ENCODE results near the gene BAZ1B.
"Not testable (repeated sequence)": the region's sequence is repeated elsewhere in the genome, so short reads cannot be mapped to it uniquely, and the experiment has no call there.

Gene BAZ1B

DNA sequence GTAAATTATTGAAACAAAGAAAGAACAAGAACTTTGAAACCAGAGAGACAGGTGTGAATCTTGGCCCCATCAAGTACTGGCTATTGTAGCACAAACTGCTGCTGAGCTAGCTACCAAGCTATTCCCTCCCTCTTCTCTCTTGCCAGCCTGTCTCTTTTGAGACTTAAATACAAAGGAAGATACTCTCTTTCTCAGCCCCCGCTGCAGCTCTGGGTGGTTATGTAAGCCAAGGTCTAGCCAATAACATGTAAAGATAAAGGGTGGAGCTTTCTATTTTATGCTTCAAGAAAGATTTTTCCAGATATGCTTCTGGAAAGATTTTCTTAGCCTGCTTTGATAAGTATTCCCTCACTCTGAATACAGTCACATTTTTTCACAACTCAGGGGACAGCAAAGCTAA is 17.2 kb downstream of the BAZ1B start:
- DNase-seq (ENCODE audit: extremely low read depth in 1 of 2, low read depth in 1 of 2), result no peak

DNA sequence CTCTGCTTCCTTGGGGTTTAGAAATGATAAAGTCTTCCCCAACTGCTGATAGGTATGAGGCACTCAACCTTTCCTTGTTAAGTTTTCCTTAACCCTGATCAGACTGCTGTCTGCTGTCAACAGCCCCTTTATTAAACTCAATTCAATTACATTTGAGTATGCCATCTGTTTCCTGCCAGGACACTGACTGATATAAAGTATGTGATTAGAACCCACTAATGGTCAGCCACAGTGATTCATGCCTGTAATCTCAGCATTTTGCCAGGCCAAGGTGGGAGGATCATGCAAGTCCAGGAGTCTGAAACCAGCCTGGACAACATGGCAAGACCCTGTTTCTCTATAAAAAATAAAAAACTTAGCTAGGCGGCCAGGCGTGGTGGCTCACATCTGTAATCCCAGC is 18.1 kb downstream of the BAZ1B start:
- DNase-seq (ENCODE audit: extremely low read depth in 1 of 2, low read depth in 1 of 2), result no peak

DNA sequence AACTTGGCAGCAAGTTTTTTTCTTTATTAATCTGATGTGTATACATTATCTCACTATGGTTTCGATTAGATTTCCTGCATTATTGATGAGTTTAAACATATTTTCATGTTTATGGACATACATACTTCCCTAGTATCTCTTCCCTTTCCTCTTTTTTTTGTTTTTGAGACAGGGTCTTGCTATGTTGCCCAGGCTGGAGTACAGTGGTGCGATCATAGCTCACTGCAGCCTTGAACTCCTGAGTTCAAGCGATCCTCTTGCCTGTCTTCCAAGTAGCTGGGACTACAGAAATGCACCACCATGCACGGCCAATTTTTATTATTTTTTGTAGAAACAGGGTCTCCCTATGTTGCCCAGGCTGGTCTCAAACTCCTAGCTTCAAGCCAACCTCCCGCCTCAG is 18.9 kb downstream of the BAZ1B start:
- no peak for DNase-seq (ENCODE audit: extremely low read depth in 1 of 2, low read depth in 1 of 2)

DNA sequence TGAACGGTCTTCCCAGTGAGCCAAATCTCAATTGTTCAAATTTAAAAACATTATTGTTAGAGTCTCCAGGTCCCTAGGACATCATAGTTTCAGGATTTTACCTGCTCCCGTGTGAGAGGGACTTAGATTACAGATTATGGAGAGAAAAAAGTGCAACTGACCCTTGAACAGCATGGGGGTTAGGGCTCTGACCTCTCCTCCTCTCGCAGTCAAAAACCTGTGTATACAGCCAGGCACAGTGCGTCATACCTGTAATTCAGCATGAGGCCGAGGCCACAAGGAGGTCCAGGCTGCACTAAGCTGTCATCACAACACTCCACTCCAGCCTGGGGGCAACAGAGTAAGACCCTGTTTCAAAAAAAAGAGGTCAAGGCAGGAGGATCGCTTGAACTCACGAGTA is 25.5 kb downstream of the BAZ1B start:
- no peak for DNase-seq (ENCODE audit: extremely low read depth in 1 of 2, low read depth in 1 of 2)

DNA sequence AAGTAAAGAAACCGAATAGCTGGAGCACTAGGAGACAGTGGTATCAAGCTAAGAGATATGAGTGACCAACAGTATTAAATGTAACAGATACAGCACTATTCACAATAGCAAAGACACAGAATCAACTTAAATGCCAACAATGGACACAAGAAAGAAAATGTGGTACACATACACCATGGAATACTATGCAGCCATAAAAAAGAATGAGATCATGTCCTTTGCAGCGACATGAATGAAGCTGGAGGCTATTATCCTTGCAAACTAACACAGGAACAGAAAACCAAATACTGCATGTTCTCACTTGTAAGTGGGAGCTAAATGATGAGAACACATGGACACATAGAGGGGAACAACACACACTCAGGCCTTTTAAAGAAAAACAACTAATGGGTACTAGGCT is 26.6 kb downstream of the BAZ1B start:
- not testable (repeated sequence) for DNase-seq (ENCODE audit: extremely low read depth in 1 of 2, low read depth in 1 of 2)

DNA sequence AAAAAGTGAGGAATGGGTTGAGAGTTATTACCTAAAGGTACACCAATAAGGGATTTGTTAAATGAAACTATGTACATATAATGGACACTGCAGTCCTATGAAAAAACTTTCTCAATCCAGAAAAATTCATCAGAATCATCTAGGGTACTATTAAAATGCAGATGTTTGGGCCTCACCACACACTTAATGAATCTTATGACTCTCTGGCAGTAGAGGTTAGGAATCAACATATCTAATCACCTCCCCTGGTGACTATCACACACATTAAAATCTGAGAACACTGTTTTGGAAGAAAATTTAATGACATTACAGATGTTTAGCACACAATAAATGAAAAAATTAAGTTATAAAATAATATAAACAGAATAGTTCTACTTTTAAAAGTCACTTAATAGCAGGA is 32.1 kb downstream of the BAZ1B start:
- DNase-seq (ENCODE audit: extremely low read depth in 1 of 2, low read depth in 1 of 2), result no peak

DNA sequence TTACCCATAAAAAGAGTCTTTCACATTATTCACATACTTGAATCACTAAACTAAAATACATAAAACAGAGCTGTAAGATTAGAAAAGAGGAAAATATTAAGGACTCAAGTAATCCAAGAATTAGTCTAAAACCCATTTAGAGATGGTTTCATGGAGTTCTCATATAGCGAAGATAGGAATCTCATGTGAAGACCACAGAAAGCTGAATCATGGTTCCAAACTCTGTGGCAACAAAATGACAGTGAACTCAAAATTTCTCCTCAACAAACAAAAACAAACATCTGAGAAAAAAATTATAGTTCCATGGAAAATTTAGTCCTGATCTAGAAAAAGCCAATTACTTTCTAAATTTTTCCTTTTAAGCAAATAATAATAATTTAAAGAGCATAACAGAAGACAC is 34.6 kb downstream of the BAZ1B start:
- DNase-seq (ENCODE audit: extremely low read depth in 1 of 2, low read depth in 1 of 2), result no peak

DNA sequence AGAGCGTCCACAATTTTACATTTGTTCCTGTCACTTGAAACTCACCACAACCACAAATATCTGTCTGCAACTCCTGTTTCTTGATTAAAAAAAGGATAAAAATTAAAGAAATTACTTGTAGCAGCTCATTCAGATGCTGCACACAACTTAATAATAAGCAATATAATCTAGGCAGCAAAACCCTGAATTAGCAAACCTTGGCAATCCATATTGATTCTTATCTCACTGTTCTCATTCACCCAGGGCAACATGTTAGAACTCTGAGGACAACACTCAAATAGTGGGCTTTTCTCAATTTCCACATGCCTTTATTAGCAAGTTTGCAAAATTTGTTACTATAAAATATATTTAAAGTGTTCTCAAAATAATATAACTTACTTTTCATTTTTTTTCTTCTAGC is 38.9 kb downstream of the BAZ1B start:
- DNase-seq (ENCODE audit: extremely low read depth in 1 of 2, low read depth in 1 of 2), result no peak

DNA sequence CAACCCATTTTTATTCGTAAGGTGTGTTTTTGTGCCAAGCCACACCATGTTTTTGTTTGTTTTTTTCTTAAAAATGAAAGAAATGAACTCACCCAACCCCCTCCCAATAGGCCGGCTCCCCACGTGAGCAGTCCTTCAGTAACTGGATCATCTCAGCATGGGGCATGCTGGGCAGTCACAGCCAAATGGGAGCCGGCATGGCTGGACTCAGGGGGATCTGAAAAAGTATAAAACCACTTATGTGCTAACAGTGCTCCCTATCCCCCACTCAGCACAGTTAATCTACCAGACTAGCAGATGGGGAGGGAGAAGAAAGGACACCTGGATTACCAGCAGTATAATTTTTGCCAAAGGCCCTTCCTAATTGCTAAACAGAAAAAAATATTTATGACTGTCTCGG is 39.3 kb downstream of the BAZ1B start:
- DNase-seq (ENCODE audit: extremely low read depth in 1 of 2, low read depth in 1 of 2), result no peak

DNA sequence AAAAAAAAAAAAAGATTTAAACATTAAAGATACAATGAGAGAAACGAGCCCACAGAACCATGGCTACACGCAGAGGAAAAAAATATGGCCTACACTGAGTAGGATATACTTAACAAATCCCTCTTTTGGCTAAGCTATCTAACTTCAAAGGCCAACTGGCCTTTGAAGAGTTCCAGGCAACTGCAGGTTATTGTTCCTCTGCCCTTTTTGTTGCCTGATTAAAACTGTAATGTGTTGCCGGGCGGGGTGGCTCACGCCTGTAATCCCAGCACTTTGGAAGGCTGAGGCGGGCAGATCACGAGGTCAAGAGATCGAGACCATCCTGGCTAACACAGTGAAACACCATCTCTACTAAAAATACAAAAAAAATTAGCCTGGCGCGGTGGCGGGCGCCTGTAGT is 40.6 kb downstream of the BAZ1B start:
- not testable (repeated sequence) for DNase-seq (ENCODE audit: extremely low read depth in 1 of 2, low read depth in 1 of 2)

DNA sequence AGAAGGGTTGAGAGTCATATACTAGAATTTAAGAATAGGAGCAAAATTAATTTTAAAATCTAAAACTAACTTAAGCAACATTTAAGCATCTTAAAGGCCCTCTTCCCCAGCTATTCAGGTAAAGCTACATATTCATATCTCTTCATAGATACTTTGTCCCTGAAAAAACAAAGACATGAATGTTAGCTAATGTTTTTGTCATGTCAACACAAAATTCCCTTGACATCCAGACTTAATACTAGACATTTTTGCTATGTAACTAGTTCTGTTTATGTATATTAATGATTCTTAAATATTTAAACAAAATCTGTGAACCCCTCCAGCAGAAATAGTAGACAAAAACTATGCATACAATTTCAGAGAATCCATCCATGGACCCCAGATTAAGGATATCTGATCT is 43.5 kb downstream of the BAZ1B start:
- no peak for DNase-seq (ENCODE audit: extremely low read depth in 1 of 2, low read depth in 1 of 2)

DNA sequence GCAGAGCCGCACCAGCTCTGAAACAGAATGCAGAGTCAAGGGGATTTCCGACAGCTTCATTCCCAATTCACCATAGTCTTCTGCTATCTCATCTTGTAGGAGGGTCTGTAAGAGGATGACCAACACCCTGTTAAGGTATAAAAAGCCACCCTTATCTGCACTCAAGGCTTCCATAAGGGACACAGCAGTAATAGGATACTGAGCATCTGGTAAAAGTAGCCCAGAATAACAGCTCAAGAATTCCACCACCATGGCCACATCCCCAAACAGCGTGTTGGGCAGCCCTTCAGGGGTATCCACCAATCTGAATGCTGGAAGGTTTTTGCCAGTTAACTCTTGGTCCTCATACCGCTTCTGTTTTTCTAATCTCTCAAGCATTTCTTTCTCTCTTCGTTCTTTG is 44.7 kb downstream of the BAZ1B start:
- no peak for DNase-seq (ENCODE audit: extremely low read depth in 1 of 2, low read depth in 1 of 2)

DNA sequence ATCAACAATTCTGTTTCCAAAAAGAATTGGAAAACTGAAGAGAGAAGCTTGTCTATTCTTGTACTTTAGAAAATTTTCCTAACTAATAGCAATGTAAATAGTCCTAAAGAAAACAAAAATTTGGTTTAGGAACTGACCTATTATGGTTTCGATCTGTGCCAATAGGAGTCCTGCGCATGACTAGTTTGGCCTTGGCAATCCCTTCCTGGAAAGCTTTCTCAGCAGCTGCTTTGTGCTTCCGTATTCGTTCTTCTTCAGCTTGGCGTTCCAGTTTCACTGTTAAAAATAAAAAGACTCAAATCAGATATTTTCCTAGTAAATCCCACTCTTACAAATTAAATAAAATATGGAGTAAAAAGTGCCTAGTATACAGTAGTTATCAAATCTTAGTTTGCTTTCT is 51.9 kb downstream of the BAZ1B start:
- no peak for DNase-seq (ENCODE audit: extremely low read depth in 1 of 2, low read depth in 1 of 2)

DNA sequence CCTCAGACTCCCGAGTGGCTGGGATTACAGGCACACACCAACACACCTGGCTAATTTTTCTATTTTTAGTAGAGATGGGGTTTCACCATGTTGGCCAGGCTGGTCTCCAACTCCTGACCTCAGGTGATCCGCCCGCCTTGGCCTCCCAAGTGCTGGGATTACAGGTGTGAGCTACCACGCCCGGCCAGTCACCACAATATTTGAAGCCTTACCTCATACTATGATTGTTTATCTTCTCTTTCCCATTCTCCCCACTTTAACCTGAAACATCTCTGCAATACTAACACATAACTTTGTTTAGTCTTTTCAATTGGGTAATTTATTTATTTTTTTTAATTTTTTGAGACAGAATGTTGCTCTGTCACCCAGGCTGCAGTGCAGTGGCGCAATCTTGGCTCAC is 55.0 kb downstream of the BAZ1B start:
- DNase-seq (ENCODE audit: extremely low read depth in 1 of 2, low read depth in 1 of 2), result not testable (repeated sequence)

DNA sequence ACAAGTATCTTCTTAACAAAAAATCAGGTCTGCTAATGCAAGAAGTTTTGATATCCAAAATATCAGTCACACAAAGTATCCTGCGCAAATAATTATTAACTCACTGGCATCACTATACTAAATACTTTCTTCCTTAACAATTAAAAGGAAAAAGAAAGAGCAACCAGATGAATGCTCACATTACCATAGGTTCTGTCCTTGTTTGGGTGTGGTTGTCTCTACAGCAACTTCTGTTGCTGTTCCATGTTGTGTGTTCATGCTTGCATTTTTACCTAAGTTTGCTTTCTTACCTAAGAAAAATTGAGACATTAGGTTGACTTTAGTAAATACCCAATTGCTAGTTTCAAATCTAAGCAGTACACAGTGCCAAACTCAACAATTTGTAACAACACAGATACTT is 56.0 kb downstream of the BAZ1B start:
- DNase-seq (ENCODE audit: extremely low read depth in 1 of 2, low read depth in 1 of 2), result no peak

DNA sequence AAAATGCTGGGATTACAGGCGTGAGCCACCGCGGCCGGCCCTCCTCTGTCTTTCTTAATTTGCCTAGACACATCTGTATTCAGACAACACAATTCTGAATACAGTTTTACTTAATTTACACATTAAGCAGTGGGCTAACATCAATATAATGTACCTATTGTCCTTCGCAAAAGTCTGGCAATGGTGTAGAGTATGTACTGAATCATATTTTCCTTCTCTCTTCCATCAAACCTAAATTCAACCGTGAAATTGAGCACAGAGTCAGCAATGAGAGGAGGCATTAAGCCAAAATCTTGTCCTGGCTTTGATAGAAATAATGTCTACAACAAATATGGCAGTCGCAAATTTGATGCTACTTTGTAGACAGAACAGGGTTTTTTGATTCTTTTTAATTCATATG is 58.1 kb downstream of the BAZ1B start:
- no peak for DNase-seq (ENCODE audit: extremely low read depth in 1 of 2, low read depth in 1 of 2)

DNA sequence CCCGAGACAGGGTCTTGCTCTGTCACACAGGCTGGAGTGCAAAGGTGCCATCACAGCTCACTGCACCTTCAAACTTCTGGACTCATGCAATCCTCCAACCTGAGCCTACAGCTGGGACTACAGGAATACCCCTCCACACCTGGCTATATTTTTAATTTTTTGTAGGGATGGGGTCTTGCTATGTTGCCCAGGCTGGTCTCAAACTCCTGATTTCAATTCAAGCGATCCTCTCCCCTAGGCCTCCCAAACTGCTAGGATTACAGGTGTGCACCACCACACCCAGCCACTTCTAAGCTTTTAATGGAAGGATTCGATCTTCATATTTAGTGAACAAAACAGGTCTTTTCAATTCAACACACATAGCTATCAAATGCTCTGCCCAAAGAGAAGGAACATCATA is 58.8 kb downstream of the BAZ1B start:
- no peak for DNase-seq (ENCODE audit: extremely low read depth in 1 of 2, low read depth in 1 of 2)

DNA sequence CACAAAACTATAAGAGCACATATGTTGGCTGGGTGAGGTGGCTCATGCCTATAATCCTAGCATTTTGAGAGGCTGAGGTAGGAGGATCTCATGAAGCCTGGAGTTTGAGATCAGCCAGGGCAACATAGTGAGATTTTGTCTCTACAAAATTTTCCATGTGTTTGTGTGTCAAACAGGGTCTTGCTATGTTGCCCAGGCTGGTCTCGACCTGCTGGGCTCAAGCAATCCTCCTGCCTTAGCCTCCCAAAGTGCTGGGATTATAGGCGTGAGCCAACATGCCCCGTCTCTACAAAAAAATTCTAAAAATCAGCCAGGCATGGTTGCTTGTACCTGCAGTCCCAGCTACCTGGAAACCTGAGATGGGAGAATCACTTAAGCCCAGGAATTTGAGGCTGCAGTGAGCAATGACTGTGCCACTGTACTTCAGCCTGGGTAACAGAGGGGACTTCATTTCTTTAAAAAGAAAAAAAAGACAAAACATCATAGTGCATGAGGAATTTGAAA is 60.3 kb downstream of the BAZ1B start:
- DNase-seq (ENCODE audit: extremely low read depth in 1 of 2, low read depth in 1 of 2), result no peak

DNA sequence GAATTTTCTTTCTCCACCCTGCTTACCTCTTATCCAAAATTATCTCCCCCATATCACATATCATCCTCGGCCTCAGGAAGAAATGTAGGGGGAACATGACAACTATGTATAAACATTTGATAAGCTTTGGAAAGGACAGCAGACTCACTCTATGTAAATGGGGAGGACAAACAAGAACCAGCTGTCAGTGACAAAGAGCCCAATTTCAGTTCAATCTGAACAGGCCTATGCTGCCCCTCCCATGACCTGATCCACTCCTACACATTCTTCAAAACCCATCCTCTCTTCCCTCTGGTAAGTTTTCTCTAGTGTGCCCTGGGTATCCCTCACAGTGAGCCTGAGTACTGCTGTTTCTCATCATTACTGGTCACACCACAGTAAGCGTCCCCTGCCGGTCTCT is 67.7 kb downstream of the BAZ1B start:
- no peak for DNase-seq (ENCODE audit: extremely low read depth in 1 of 2, low read depth in 1 of 2)

DNA sequence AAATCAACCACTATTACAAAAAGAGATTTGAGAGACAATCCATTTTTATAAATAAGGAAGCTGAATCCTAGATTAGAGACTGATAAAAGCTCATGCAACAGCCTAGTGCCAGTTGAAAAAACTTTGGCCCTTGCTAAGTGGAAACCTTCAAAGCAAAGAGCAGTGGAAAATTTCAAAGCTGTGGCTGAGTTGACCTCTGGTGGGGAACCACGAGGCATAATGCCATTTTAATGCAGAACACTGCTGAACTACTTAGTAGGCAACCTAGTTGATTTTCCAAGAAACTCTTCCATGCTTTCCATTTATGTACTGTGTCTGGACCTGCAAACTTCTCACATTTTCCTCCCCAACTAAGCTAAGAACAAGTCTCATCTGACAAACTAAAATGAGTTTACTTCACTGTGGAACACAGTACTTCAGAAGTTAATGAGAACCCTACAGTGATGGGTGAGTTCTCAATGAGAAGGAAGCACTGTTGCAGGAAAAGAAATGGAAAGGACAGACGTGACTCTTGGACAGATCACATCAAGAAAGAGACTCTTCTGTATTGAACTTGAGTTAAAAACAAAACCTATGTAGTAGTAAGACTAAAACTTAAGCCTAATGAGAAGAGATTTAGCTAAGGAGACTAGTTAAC is 69.0 kb downstream of the BAZ1B start:
- DNase-seq (ENCODE audit: extremely low read depth in 1 of 2, low read depth in 1 of 2), result no peak

DNA sequence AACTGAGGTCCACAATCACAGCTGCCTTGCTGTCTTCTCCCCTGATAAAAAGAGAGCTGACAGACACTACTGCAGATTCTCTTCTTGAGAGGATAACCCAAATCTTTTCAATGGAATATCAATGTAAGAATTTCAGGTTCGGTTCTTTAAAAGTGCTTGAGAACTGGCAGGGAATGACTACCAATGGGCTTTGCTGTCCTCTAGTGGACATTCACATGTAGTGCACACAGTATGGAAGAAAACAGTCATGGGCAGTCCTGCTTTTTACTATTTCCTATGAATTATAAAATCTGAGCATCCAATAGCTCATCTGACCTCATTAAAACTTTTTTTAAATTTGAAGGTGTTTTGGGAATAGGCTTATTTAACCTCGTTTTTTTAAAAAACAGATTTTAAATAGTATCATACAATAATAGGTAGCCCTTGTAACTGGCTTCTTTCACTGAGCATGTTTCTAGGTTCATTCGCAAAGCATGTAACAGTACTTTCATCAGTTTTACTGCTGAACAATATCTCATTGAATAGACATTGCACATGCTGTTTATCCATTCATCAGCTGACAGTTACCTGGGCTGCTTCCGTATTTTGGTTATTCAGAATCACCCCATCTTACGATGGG is 70.2 kb downstream of the BAZ1B start:
- no peak for DNase-seq (ENCODE audit: extremely low read depth in 1 of 2, low read depth in 1 of 2)

DNA sequence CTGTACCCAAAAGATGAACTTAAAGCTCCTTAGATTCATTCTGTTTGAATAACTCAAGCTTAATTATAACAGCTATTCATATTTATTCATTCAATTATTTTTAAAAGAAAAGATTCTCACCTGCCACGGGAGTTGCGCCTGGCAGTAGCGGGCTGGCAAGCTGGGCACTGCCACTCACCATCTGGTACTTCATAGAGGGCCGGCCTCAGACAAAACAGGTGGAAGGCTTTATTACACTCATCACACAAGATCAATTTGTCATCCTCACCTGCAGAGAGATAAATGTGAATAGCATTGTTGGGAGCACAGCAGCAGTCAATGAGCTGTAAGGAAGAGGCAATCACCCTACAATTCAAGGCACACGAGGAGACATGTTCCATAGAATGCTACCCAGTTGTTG is 72.7 kb downstream of the BAZ1B start:
- no peak for DNase-seq (ENCODE audit: extremely low read depth in 1 of 2, low read depth in 1 of 2)

DNA sequence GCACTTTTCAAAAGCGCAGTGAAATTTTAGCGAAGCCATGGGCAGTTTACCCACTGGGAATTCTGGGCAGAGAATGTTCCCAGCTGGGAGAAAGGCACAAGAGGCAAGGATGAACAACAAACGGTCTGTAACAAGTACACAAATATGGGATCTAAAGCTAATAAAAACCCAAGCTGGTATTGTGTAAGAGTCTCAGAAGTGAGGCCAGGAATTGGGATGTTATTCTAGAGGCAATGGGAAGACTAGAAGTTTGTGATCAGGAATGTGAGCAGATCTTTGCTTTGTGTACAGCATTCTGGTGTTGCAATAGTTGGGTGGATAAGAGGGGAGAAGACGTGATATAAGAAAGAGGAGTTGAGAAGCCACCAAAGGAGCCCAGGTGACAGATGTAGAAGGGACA is 73.5 kb downstream of the BAZ1B start:
- no peak for DNase-seq (ENCODE audit: extremely low read depth in 1 of 2, low read depth in 1 of 2)
